CD4-positive, alpha-beta T cell treated with Interferon alpha-2 for 1 hour (primary cell): ENCODE results near the gene EVPL.

Source experiments
- DNase-seq, 2 donors: peaks; one replicate each; pipeline ENCODE4 v3.0.0-alpha.2; 2020 to 2022

Gene EVPL

GRCh38 chr17:76014925-76015261, 12.2 kb downstream of the EVPL start:
- no peak for DNase-seq

DNA sequence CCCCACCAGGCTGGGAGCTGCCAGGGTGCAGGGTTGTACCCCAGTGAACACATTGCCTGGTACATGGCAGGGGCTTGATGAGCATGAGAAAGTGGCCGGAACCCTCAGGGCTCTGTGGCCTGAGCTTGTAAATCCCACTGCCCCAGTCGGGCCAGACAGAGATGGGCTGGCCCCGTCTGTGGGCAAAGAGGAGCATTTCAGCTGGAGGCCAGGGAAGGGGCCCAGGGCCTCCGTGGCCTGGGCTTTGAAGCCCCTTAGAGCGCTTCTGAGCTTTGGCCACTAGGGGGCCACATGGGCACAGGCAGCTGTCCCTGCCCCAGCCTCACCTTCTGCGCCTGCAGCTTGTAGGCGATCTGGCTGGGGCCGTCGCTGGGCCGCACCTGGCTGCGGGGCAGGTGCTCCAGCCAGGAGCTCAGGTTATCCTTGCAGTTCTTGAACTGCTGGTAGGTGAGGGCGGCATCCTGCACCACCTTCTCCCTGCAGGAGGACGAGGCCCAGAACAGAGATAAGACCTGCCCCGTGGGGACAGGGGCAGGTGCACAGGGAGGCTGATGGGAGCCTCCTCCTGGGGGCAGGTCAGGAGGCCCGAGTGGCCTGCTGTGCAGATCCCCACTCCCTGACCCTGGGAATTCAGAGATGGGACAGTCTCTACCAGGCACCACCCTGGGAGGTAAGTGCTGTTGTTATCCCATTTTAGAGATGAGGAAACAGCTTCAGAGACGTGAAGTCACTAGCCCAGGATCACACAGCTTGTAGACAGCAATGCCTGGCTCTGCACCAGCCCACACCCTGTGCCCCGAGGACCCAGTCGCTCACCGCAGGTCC, 12.8 kb downstream of the EVPL start:
- peak; percentile 76 to 82 for DNase-seq

- no peak for DNase-seq
Measured at GRCh38 chr17:76013377-76013932, 13.7 kb downstream of the EVPL start.

DNA sequence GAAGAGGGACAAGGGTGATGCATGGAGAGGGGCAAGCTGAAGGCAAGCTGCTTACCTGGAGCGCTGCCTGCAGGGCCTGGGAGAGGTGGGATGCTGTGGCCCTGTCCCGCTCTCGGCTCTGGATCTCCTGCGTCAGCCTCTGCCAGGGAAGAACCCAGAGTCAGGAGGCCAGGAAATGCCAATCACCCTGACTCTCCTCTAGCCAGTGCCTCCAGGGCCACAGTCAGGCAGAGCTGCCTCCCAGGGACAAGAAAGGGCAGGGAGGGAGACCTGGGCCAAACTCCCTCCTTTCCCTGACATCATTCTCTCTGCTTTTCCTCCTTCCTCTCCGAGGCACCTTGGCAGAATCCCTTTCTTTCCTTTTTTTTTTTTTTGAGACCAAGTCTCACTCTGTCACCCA, 15.2 kb downstream of the EVPL start:
- DNase-seq, result no peak

- no peak for DNase-seq
Measured at GRCh38 chr17:76009969-76010661, 17.0 kb downstream of the EVPL start.

GRCh38 chr17:76009447-76009846, 17.7 kb downstream of the EVPL start:
- DNase-seq, result no peak

- no peak for DNase-seq
Measured at GRCh38 chr17:76008630-76009425, 18.3 kb downstream of the EVPL start.

DNA sequence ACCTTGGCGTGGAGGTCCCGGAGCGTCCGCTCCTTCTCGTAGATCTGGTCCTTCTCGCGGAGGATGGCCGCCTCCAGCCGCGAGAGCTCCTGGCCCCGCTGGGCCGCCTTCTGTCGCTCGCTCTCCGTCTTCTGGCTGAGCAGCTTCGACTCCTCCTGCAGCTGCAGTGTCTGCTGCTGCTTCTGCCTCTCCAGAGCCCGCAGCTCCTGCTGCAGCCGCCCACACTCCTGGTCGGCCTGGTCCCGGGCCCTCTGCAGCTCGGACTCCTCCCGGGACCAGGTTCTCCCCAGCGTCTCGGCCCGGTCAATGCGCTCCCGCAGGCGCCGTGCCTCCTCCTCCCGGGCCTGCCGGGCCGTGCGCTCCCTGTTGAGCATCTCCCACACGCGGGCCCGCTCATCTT, 18.9 kb downstream of the EVPL start:
- no peak for DNase-seq

GRCh38 chr17:76007850-76008165, 19.3 kb downstream of the EVPL start:
- DNase-seq, result no peak

DNA sequence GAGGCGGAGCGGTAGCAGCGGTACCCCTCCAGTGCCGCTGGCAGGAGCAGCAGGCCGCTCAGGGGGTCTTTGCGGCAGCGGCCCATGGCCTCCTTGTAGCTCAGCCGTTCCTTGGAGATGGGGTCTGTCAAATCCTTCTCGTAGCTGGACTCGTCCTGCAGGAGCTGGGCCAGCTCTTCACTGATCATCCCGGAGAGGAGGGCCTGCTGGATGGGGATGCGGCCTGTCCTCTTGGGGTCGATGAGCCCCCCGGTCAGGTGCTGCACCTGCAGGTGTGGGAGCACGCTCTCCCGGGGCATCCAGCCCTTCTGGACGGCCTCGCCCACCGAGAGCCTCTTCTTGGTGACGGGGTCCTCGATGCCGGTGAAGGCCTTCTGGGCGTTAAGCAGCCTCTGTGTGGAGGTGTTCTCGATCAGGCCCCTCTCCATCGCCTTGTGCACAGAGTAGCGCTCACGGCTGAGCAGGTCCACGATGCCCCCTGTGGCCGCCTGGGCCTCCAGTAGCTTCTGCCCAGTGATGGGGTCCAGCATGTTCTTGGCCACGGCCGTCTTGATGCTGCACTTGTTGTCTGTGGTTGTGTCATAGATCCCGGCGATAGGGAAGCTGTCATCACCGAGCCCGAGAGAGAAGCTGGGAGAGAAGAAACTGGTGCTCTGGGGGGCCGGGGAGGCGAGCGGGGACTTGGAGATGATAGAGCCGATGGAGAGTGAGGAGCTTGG, 19.8 kb downstream of the EVPL start:
- no peak for DNase-seq

DNA sequence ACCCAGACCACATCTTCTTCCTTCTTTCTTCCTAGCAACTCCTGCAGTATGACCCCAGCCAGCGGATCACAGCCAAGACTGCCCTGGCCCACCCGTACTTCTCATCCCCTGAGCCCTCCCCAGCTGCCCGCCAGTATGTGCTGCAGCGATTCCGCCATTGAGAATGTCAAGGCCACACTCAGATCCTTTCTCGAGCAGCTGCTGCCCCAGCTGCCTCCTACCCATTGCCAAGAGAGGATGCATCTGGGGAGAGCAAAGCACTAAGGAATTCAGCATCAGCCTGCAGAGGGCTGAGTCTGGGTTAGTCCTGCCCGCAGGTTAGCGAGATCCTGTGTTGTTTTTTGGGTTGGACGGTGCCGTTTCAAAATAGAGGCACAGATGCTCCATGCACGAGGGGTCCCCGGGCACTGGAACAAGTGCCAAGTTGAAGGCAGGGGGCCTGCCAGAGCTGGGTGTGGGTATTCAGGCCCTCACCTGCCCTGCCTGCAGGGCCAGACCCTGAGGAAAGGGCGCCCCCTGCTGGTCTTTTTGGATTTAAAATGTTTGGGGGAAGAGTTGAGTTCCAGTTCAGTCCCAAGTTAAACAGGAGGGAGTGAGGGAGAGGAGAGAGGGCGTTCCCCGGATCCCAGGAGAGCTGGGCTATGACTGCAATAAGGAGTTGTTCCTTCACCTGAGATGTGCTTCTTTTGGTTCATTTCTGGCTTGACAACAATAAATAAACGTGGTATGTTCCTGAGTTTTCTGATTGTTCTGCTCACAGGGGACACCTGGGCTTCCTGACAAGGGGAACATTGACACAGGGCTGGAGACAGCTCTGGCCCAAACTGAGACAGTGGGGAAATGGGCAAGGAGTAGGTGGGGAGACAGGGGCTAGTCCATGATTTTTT, 21.6 kb downstream of the EVPL start:
- DNase-seq, result peak; percentile 69 to 82

GRCh38 chr17:76004750-76005262, 22.3 kb downstream of the EVPL start:
- DNase-seq, result no peak

- DNase-seq, result no peak
Measured at GRCh38 chr17:76003915-76004314, 23.2 kb downstream of the EVPL start.

DNA sequence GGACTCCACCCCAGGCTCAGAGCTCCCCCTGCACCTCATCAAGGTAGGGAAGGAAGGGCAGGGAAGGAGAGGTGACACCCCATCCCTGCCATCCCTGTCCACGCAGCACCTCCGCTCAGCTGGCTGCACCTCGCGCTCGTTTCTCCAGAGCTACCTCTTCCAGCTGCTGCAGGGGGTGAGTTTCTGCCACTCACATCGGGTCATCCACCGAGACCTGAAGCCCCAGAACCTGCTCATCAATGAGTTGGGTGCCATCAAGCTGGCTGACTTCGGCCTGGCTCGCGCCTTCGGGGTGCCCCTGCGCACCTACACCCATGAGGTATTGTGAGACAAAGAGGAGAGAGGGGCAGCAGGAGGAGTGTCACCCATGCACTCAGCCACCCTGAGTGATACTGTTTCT, 25.0 kb downstream of the EVPL start:
- DNase-seq, result no peak

DNA sequence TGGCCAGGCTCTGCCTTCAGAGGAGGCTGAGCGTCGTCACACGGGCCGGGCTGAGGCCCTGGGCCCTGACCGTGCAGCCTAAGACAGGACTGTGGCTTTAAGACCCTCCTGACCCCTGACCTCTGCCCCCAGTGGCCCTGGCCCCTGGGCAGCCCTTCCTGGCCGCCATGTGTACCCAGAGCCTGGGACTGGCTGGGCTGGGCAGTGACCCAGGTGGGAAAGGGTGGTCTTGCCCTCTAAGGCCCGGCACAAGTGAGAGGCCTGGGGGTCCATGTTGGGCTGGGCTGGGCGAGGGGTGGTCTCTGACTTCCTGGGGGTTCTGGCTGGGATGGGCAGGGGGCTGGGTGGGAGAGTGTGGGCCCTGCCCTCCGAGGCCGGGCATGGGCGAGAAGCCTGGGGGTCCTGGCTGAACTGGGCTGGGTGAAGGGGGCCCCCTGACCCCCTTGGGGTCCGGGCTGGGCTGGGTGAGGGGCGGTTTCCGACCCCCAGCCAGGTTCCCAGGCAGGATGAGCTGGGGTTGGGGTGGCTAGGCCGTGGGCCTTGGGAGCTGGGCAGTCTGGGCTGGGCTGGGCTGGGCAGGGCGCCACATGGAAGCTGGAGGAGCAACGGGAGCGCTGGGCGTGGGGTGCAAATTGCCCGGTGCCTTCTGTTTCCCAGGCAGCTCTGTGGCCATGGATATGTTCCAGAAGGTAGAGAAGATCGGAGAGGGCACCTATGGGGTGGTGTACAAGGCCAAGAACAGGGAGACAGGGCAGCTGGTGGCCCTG, 26.2 kb downstream of the EVPL start, which contains the start of gene CDK3:
Gene CDK3, plus strand, starts transcription at position 101 of the 767 bp plus-strand sequence. Its CDS starts 571 bp downstream, at position 672.
- no peak for DNase-seq

GRCh38 chr17:76000016-76000754, 26.9 kb downstream of the EVPL start:
- peak; percentile 42 to 63 for DNase-seq

- DNase-seq, result no peak
Measured at GRCh38 chr17:75998327-75998795, 28.7 kb downstream of the EVPL start.

- DNase-seq, result peak; percentile 34 to 47
Measured at GRCh38 chr17:75996665-75997590, 30.2 kb downstream of the EVPL start.
